SK-N-SH treated with all-trans-retinoic acid at 6 μM for 48 hours (cell line): ENCODE results near the gene TDRD7.

Experiments used
- ATAC-seq: fragments of 200-7000 bp; cut with Tn5 transposase; 3 replicates; pipeline ENCODE4 v1.9.1; 2020; ENCODE audit warnings: mild to moderate bottlenecking, moderate library complexity
- ARNTL ChIP-seq: fragments of 450-650 bp; formaldehyde crosslinking; IDR thresholded peaks from 2 replicates; pipeline ENCODE4 v1.5.0; 2020; ENCODE audit warnings: low read depth, mild to moderate bottlenecking, moderate library complexity, borderline replicate concordance
- CSDC2 ChIP-seq: fragments of 250-450 bp; sonication (Bioruptor Pico); IDR thresholded peaks from 2 replicates; pipeline ENCODE4 v1.5.0; 2020; ENCODE audit warnings: mild to moderate bottlenecking, moderate library complexity
- CSRNP3 ChIP-seq: fragments of 250-450 bp; sonication (Bioruptor Pico); IDR thresholded peaks from 2 replicates; pipeline ENCODE4 v1.5.1; 2021; ENCODE audit warnings: mild to moderate bottlenecking, moderate library complexity
- ESRRG ChIP-seq: fragments of 250-450 bp; sonication (Bioruptor Pico); IDR thresholded peaks from 2 replicates; pipeline ENCODE4 v1.6.1; 2021; ENCODE audit warnings: mild to moderate bottlenecking
- GLIS3 ChIP-seq: fragments of 250-450 bp; sonication (Bioruptor Pico); IDR thresholded peaks from 2 replicates; pipeline ENCODE4 v1.5.0; 2020; ENCODE audit warnings: mild to moderate bottlenecking, moderate library complexity
- ISL1 ChIP-seq: fragments of 250-450 bp; sonication (Bioruptor Pico); IDR thresholded peaks from 2 replicates; pipeline ENCODE4 v2.1.2; 2022; ENCODE audit warnings: mild to moderate bottlenecking, moderate library complexity
- OSR1 ChIP-seq: fragments of 250-450 bp; sonication (Bioruptor Pico); IDR thresholded peaks from 2 replicates; pipeline ENCODE4 v1.8.0; 2022; ENCODE audit warnings: moderate library complexity, mild to moderate bottlenecking, inconsistent platforms
- PATZ1 ChIP-seq: fragments of 250-450 bp; sonication (Bioruptor Pico); IDR thresholded peaks from 2 replicates; pipeline ENCODE4 v1.8.0; 2020; ENCODE audit warnings: mild to moderate bottlenecking, moderate library complexity, borderline replicate concordance
- POU6F1 ChIP-seq: fragments of 250-450 bp; sonication (Bioruptor Pico); IDR thresholded peaks from 2 replicates; pipeline ENCODE4 v1.8.0; 2021; ENCODE audit warnings: low read depth, mild to moderate bottlenecking, moderate library complexity, borderline replicate concordance
- PPARA ChIP-seq: fragments of 250-450 bp; sonication (Bioruptor Pico); IDR thresholded peaks from 2 replicates; pipeline ENCODE4 v1.5.0; 2020; ENCODE audit warnings: mild to moderate bottlenecking, borderline replicate concordance
- RARB ChIP-seq: fragments of 250-450 bp; sonication (Bioruptor Pico); IDR thresholded peaks from 2 replicates; pipeline ENCODE4 v1.8.0; 2021; ENCODE audit warnings: mild to moderate bottlenecking, moderate library complexity
- SNAI2 ChIP-seq: fragments of 250-450 bp; sonication (Bioruptor Pico); IDR thresholded peaks from 2 replicates; pipeline ENCODE4 v1.5.0; 2020; ENCODE audit warnings: mild to moderate bottlenecking, moderate library complexity
- TOX ChIP-seq: fragments of 250-450 bp; sonication (Bioruptor Pico); IDR thresholded peaks from 2 replicates; pipeline ENCODE4 v1.8.0; 2021; ENCODE audit warnings: mild to moderate bottlenecking, moderate library complexity, borderline replicate concordance
- TSHZ2 ChIP-seq: fragments of 250-450 bp; sonication (Bioruptor Pico); IDR thresholded peaks from 2 replicates; pipeline ENCODE4 v1.5.0; 2020; ENCODE audit warnings: mild to moderate bottlenecking, moderate library complexity
- ZC3H10 ChIP-seq: fragments of 250-450 bp; sonication (Bioruptor Pico); IDR thresholded peaks from 2 replicates; pipeline ENCODE4 v1.5.1; 2021; ENCODE audit warnings: mild to moderate bottlenecking, moderate library complexity
- ZFP3 ChIP-seq: fragments of 250-450 bp; sonication (Bioruptor Pico); IDR thresholded peaks from 2 replicates; pipeline ENCODE4 v1.5.0; 2020; ENCODE audit warnings: mild to moderate bottlenecking, moderate library complexity
- ZFP30 ChIP-seq: fragments of 450-650 bp; formaldehyde crosslinking; IDR thresholded peaks from 2 replicates; pipeline ENCODE4 v1.5.0; 2022; ENCODE audit warnings: mild to moderate bottlenecking, moderate library complexity
- ZNF565 ChIP-seq: fragments of 450-650 bp; formaldehyde crosslinking; conservative IDR thresholded peaks from 2 replicates; pipeline ENCODE4 v1.5.0; 2020; ENCODE audit warnings: low read depth, mild to moderate bottlenecking, moderate library complexity
- ZNF70 ChIP-seq: fragments of 450-650 bp; formaldehyde crosslinking; IDR thresholded peaks from 2 replicates; pipeline ENCODE4 v1.5.0; 2020; ENCODE audit warnings: mild to moderate bottlenecking, moderate library complexity
- ZNF8 ChIP-seq: fragments of 450-650 bp; formaldehyde crosslinking; IDR thresholded peaks from 2 replicates; pipeline ENCODE4 v1.5.0; 2020; ENCODE audit warnings: mild to moderate bottlenecking, moderate library complexity

Gene TDRD7

GRCh38 chr9:97478301-97478981 is 66.5 kb downstream of the TDRD7 start:
- no peak for TF ChIP-seq ZNF565 (CRISPR knock-in tag)
- no peak for TF ChIP-seq GLIS3 (CRISPR knock-in tag)
- TF ChIP-seq ZNF8 (CRISPR knock-in tag), result no peak
- no peak for TF ChIP-seq RARB (CRISPR knock-in tag)
- no peak for TF ChIP-seq ZFP30 (CRISPR knock-in tag)
- no peak for TF ChIP-seq TSHZ2
- TF ChIP-seq ZNF70 (CRISPR knock-in tag), result no peak
- TF ChIP-seq ESRRG, result no peak
- TF ChIP-seq ISL1 (CRISPR knock-in tag), result no peak
- TF ChIP-seq PPARA (CRISPR knock-in tag), result no peak
- no peak for ATAC-seq

- TF ChIP-seq PPARA (CRISPR knock-in tag), result no peak
- TF ChIP-seq ZNF8 (CRISPR knock-in tag), result no peak
- no peak for TF ChIP-seq TOX (CRISPR knock-in tag)
- TF ChIP-seq ZNF70 (CRISPR knock-in tag), result no peak
- TF ChIP-seq ARNTL (CRISPR knock-in tag), result no peak
- no peak for TF ChIP-seq RARB (CRISPR knock-in tag)
- TF ChIP-seq SNAI2, result no peak
- no peak for TF ChIP-seq PATZ1 (CRISPR knock-in tag)
- no peak for TF ChIP-seq POU6F1 (CRISPR knock-in tag)
- no peak for TF ChIP-seq ESRRG
- no peak for TF ChIP-seq TSHZ2
- no peak for ATAC-seq
These were observed 67.7 kb downstream of the TDRD7 start for GRCh38 chr9:97479496-97480159.

- ATAC-seq, result no peak; the same call in 2 of the 3 replicates
- no peak for TF ChIP-seq ZC3H10
- TF ChIP-seq OSR1 (CRISPR knock-in tag), result no peak
- no peak for TF ChIP-seq TOX (CRISPR knock-in tag)
- TF ChIP-seq RARB (CRISPR knock-in tag), result no peak
- TF ChIP-seq SNAI2, result no peak
- no peak for TF ChIP-seq CSDC2 (CRISPR knock-in tag)
- no peak for TF ChIP-seq ZNF565 (CRISPR knock-in tag)
- TF ChIP-seq TSHZ2, result no peak
- TF ChIP-seq ESRRG, result no peak
- no peak for TF ChIP-seq CSRNP3
- TF ChIP-seq ZFP3, result no peak
- no peak for TF ChIP-seq ZNF8 (CRISPR knock-in tag)
- TF ChIP-seq PATZ1 (CRISPR knock-in tag), result no peak
These were observed 68.3 kb downstream of the TDRD7 start for GRCh38 chr9:97480174-97480573.
